HG03135 (cell line): Measurements from ENCODE around the gene GCH1.
A peak's percentile ranks its signal among the peaks of the same experiment; 100 is the strongest.

Source experiments
- ATAC-seq: cut with Tn5 transposase; IDR thresholded peaks from one replicate; pipeline ENCODE4 v1.9.1; 2021; ENCODE audit warnings: mild to moderate bottlenecking, moderate library complexity; ENCODE audit not compliant: unreplicated experiment

Gene GCH1

GRCh38 chr14:54829486-54830224 lies 73.0 kb downstream of the GCH1 start:
- no peak for ATAC-seq

GRCh38 chr14:54828037-54828436 lies 74.6 kb downstream of the GCH1 start:
- ATAC-seq = no peak

DNA sequence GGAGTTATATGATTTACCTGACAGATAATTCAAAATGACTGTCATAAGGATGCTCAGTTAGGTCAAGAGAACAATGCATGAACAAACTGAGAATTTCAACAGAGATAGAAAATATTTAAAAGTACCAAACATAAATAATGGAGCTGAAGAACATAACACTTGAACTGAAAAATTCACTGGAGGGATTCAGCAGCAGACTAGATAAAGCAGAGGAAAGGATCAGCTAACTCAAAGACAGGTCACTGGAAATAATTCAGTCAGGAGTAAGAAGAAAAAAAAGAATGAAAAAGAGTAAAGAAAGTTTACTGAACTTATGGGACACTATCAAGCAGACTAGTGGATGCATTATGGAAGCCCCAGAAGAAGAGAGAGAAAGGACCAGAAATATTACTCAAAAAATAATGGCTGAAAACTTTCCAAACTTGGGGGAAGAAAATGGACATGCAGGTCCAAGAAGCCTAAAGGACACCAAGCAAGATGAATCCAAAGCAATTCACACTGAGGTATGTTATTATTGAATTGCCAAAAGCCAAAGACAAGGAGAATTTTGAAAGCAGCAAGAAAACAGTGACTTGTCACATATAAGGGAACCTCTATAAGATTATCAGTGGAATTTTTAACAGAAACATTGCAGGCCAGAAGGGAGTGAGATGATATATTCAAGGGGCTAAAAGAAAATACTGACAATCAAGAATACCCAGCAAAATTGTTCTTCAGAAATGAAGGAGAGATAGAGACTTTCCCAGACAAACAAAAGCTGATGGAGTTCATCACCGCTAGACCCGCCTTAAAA lies 78.7 kb downstream of the GCH1 start:
- no peak for ATAC-seq

GRCh38 chr14:54822685-54823084 lies 79.9 kb downstream of the GCH1 start:
- no peak for ATAC-seq

GRCh38 chr14:54818201-54819133 lies 84.2 kb downstream of the GCH1 start:
- no peak for ATAC-seq

GRCh38 chr14:54817506-54817905 lies 85.1 kb downstream of the GCH1 start:
- ATAC-seq = no peak

DNA sequence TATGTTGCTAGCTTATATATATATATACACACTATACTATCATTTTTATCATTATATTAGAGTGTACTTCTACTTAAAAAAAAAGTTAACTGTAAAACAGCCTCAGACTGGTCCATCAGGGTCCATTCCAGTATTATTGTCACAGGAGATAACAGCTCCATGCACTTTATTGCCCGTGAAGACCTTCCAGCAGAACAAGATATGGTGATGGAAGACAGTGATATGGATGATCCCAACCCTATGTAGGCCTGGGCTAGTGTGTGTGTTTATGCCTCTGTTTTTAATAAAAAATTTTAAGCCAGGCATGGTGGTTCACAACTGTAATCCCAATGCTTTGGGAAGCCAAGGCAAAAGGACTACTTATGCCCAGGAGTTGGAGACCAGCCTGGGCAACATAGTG lies 86.2 kb downstream of the GCH1 start:
- no peak for ATAC-seq

GRCh38 chr14:54815515-54815914 lies 87.1 kb downstream of the GCH1 start:
- ATAC-seq = no peak

DNA sequence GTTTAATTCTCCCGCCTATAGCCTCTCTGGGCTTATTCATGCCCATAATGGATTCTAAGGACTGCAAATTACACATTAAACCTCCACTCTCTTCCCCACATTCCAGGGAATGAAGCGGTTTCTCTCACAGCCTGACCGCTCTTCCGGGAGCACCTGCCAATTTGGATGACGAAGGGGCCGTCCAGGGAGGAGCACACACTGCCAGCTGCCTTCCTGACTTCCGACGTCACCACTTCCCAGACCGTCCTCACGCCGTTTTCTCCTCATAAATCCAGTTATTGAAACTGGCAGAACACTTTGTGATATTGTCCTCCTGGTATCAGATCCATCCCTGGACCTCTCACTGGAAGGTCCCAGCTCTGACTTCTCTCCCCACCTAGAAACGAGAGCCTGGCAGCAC lies 87.6 kb downstream of the GCH1 start:
- no peak for ATAC-seq

GRCh38 chr14:54814076-54814475 lies 88.5 kb downstream of the GCH1 start:
- ATAC-seq = no peak

- ATAC-seq = no peak
Measured at GRCh38 chr14:54813081-54813480, 89.5 kb downstream of the GCH1 start.

GRCh38 chr14:54812617-54813016 lies 90.0 kb downstream of the GCH1 start:
- no peak for ATAC-seq

- no peak for ATAC-seq
Measured at GRCh38 chr14:54809767-54810166, 92.9 kb downstream of the GCH1 start.

GRCh38 chr14:54808326-54809161 lies 94.1 kb downstream of the GCH1 start:
- ATAC-seq = no peak

GRCh38 chr14:54807881-54808280 lies 94.7 kb downstream of the GCH1 start:
- ATAC-seq = no peak

DNA sequence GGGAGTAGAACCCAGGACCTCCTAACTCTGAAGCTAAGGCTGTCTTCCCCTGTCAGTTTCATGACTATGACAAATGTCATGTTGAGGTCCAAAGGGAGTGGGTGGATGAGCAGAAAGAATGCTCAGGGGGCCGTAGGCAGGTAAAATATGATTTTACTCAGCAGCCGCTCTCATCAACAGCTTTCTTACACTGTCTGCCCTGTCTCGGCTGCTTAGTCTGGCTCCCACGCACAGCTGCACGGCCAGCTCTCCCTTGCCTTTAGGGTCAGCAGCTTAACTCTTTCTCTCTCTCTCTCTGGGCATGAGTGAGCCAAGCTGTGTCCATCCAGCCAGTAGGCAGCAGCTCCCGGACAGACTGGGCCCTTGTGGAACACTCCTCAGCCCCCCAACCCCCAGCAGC lies 95.2 kb downstream of the GCH1 start:
- ATAC-seq = no peak

GRCh38 chr14:54806616-54807015 lies 96.0 kb downstream of the GCH1 start:
- no peak for ATAC-seq

DNA sequence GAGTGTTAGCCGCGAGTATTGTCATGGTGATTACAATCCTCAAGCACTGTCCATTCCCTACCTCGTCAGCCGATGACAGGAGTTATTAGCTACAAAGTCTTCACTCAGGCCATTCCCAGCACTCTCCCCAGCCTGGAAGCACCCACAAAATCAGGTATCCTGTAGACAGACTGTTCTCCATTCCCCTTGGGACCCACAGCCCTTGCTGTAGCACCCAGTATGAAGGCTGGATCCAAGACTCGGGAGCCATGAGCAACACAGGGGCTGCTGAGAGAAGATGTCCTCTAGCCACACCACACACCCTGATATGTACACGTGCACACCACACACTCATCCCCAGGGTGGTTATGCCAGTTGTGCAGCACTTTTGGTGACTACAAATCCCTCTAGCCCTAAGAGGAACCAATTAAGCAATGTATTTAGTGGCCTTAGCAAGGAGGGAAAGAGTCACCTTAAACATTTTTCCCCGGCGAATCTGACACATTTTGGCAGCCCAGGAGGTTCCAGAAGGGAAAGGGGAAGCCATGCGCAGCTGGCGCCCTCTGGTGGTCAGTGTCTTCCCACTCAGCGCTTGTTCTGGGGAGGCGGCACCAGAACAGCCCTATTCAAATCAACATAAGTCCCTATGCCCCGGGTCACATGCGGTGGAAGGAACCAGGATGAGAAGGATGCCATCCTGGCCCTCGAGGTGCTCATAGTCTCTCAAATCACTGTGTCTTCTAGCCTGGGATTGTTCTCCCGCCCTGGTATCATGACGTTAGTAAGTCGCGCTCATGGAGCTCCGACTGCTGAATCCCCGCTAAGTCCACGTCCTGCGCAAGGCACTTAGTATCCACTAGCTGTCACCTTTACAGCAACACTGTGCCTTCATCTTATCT lies 96.9 kb downstream of the GCH1 start:
- ATAC-seq = peak; percentile 56

- ATAC-seq = no peak
Measured at GRCh38 chr14:54805070-54805444, 97.6 kb downstream of the GCH1 start.
